Measurements from ENCODE around the gene APOBEC3H.

The APOBEC3H gene

GRCh38 chr22:39110631-39111561 is 13.9 kb downstream of the APOBEC3H start:
- DNase-seq (ENCODE audit: low read depth): no peak

DNA sequence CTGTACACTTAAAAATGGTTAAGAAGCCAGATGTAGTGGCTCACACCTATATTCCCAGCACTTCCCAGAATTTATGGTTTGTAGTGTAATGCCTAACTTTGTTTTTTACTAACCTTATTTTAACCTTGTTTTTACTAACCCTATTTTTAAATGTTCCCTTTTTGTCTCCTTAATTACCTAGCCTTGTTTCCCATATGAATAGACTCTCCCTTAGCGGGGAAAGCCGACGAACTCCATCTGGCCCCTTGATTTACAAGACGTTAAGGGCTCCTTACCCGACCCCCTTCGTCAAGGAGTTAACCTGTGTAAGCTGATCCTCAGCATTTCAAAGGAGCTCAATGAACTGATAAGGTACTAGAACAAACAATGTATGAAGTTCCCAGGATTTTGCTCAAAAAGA is 17.1 kb downstream of the APOBEC3H start:
- DNase-seq (ENCODE audit: low read depth): no peak

- DNase-seq (ENCODE audit: low read depth): no peak
Measured at GRCh38 chr22:39115570-39115969, 18.5 kb downstream of the APOBEC3H start.

DNA sequence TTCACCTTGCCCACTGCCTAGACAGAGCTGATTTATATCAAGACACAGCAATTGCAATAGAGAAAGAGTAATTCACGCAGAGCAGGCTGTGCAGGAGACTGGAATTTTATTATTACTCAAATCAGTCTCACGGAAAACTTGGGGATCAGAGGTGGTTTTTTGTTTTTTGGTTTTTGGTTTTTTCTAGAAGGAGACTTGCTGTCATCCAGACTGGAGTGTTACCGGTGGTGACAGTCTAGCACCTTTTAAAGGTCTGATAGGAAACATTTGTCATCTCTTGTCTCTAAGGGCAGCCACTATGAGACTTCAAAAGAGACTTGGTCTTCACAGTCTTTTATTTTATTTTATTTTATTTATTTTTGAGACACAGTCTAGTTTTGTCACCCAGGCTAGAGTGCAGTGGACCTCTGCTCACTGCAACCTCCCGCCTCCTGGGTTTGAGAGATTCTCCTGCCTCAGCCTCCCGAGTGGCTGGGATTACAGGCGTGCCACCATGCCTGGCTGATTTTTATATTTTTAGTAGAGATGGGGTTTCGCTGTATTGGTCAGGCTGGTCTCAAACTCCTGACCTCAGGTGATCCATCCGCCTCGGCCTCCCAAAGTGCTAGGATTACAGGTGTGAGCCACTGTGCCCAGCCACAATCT is 19.1 kb downstream of the APOBEC3H start:
- DNase-seq (ENCODE audit: low read depth): no peak

- DNase-seq (ENCODE audit: low read depth): peak; percentile 57
Measured at GRCh38 chr22:39117585-39118191, 20.6 kb downstream of the APOBEC3H start.

DNA sequence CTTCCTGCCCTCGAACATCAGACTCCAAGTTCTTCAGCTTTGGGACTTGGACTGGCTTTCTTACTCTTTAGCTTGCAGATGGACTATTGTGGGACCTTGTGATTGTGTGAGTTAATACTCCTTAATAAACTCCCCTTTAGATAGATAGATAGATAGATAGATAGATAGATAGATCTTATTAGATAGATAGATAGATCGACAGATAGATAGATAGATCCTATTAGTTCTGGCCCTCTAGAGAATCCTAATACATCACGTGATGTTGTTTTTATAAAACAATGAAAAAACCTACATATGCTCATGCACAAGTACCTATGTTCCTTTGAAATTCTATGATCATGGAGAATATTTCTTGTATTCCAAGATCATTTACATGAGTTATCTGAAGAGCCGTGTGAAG is 23.9 kb downstream of the APOBEC3H start:
- no peak for DNase-seq (ENCODE audit: low read depth)

- no peak for DNase-seq (ENCODE audit: low read depth)
Measured at GRCh38 chr22:39122772-39123470, 25.9 kb downstream of the APOBEC3H start.

- DNase-seq (ENCODE audit: low read depth): no peak
Measured at GRCh38 chr22:39123751-39124581, 26.9 kb downstream of the APOBEC3H start.

DNA sequence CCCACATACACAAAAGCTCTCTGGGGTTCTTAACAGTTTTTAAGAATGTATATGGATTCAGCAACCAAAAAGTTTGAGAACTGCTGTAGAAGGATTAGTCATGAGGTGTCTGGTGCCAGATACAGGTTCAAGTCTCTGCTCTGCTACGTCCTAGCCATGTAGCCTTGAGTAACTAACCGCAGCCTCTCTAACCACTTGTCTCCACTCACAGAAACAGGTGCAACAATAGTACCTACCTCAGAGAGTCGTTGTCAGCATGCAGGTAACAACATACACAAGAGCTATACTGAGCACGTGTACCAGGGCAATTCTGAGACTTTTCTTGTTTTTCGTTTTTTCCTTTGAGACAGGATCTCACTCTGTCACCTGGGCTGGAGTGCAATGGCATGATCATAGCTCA is 28.6 kb downstream of the APOBEC3H start:
- DNase-seq (ENCODE audit: low read depth): no peak

GRCh38 chr22:39128508-39128907 is 31.5 kb downstream of the APOBEC3H start:
- no peak for DNase-seq (ENCODE audit: low read depth)

- no peak for DNase-seq (ENCODE audit: low read depth)
Measured at GRCh38 chr22:39129081-39129480, 32.0 kb downstream of the APOBEC3H start.

- no peak for DNase-seq (ENCODE audit: low read depth)
Measured at GRCh38 chr22:39129746-39130145, 32.7 kb downstream of the APOBEC3H start.

- DNase-seq (ENCODE audit: low read depth): no peak
Measured at GRCh38 chr22:39130152-39130704, 33.2 kb downstream of the APOBEC3H start.

DNA sequence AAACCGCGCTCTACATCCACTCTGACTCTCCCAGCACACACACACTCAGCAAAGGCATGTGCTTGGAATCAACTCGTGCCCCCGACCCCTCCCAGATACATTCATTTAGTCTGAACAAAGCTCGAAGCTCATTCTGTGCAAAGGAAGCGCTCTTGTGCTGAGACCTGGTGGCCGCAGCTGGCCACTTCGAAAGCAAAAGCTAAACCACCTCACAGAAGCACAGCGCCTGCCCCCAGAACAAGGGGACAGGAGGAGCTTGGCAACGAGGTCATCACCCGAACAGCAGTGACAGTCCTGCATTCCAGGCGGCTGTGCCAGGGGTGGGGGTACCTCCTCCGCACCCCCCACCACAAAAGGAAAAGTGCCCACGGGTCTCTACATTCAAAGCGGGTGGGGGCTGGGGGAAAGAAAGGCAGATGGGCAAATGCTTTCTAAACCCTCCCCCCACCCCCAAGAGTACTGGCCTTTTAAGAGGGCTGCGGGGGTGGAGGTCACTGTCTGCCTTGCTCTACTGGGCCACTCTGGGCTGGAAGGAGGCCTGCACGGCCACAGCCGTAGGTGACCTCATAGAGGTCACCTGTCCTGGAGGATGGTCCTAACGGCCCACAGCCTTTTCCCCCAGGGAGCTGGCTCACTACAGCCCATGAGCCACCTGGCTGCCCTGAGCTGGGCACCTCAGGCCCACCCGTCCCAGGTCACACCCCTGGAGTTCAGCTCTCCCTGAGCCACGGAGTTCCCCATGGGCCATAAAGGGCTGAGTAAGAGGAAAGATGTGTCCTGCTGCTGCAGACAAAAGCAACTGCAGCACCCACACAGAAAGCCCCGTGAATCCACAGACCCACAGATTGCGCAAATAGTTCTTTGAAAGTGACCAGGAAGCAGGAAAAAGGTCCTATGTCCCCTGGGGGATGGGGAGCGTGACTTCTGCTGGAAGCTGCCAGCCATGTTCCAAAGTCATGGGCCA is 34.1 kb downstream of the APOBEC3H start:
- no peak for DNase-seq (ENCODE audit: low read depth)

GRCh38 chr22:39132281-39132680 is 35.2 kb downstream of the APOBEC3H start:
- DNase-seq (ENCODE audit: low read depth): no peak

DNA sequence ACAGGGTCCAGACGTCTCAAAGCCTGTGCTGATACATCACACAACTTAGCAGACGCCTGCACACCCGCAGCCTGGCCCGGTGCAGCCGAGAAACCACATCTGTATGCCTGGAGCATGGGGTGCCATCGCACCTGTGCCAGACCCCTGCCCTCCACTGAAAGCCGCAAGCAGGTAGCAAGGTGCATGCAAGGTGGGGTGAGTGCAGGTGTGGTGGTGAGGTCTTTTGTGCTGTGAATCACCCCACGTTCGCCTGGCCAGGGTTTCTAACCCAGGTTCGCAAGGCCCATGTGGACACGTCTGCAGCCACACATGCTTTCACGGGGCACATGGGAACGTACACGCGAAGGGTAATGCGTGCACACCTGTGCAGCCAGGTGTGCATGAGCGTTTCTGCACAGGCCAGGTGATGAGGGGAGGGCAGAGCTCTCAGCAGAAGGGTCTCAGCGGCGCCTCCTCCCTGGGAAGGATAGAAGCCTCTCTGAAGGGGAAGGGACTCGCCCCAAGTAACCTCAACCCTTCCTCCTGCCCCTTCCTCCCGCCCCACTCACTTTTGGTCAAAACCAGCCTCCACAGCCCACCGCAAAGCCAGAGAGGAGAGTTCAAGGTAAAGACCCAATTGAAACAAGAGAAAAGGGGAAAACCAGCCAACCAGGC is 36.0 kb downstream of the APOBEC3H start:
- DNase-seq (ENCODE audit: low read depth): no peak

GRCh38 chr22:39133871-39134270 is 36.8 kb downstream of the APOBEC3H start:
- no peak for DNase-seq (ENCODE audit: low read depth)

GRCh38 chr22:39134366-39135091 is 37.5 kb downstream of the APOBEC3H start:
- no peak for DNase-seq (ENCODE audit: low read depth)
